Ovary (tissue), 9 donors: Measurements from ENCODE around the gene HERC3. TPM values are rescaled to one million over a fixed set of nuclear protein-coding genes. Genes with fewer than 3 reads are reported as not detected.

Experiments
- DNase-seq, 5 donors: peaks; one replicate each; pipeline ENCODE4 v3.0.0-alpha.2; 2019 to 2020
- H3K27ac ChIP-seq, 2 donors: fragments of 200-600 bp; one replicate each; pipeline versions ENCODE4 v1.5.1 to v1.8.0; 2019 to 2022
- H3K27me3 ChIP-seq: fragments of 200-600 bp; one replicate; pipeline ENCODE4 v1.8.0; 2022
- H3K36me3 ChIP-seq: fragments of 200-600 bp; sonication (generic); one replicate; pipeline ENCODE4 v1.5.1; 2019
- H3K4me1 ChIP-seq: one replicate; pipeline ENCODE4 v1.8.1; 2013; ENCODE audit warnings: mild to moderate bottlenecking, moderate library complexity; ENCODE audit not compliant: insufficient read depth
- H3K4me3 ChIP-seq: fragments of 200-600 bp; sonication (generic); one replicate; pipeline ENCODE4 v1.5.1; 2017
- H3K9me3 ChIP-seq, 2 donors: fragments of 200-600 bp in 1 of 2; sonication (generic) in 1 of 2; one replicate each; pipeline versions ENCODE4 v1.5.1 to v1.8.1; 2013 to 2019; ENCODE audit warnings: mild to moderate bottlenecking in 1 of 2, moderate library complexity in 1 of 2
- EP300 ChIP-seq: sonication (generic); formaldehyde crosslinking; IDR thresholded peaks from one replicate; pipeline ENCODE4 v1.6.1; 2017; ENCODE audit warnings: antibody characterized with exemption
- POLR2A ChIP-seq: fragments of 450-650 bp; IDR thresholded peaks from one replicate; pipeline ENCODE4 v1.6.1; 2017; ENCODE audit warnings: antibody characterized with exemption, mild to moderate bottlenecking, moderate library complexity
- WGBS, 3 donors: extraction: QIAGEN DNeasy Blood & Tissue Kit in 1 of 3; methylation state at CpG; one replicate each; pipeline versions ENCODE4 v1.1.5 to v1.1.7; 2013 to 2017; 5-methylcytosine and 5-hydroxymethylcytosine counted together
- intact Hi-C, 4 donors: fragments of 100-400 bp; cut with DNase I; formaldehyde crosslinking; loops; one replicate each; pipeline versions ENCODE4 v1.11.0 to v1.15.1; 2022 to 2023
- polyA plus RNA-seq, 2 donors: library from polyadenylated mRNA; stranded (reverse); fragments of 200-250 nt in 1 of 2; fragments of 350-450 nt in 1 of 2; fragmentation: Illumina TruSeq in 1 of 2; extraction: RNeasy Lipid Tissue Mini Kit (QIAGEN cat#74804) in 1 of 2; gene quantifications; one replicate each; pipeline ENCODE4 v1.2.3, GENCODE V29; 2013 to 2014
- total RNA-seq, 7 donors: library from RNA; depleted of rRNA in 2 of 7; stranded (reverse); fragments of >200 nt in 2 of 7; fragmentation: NEBNext Ultra II Directional in 3 of 7; extraction: Animal tissue kit (Norgen Biotek cat#: 25700) in 3 of 7; gene quantifications; one replicate each; pipeline versions ENCODE4 v1.1.0 to v1.2.4, GENCODE V29; 2016 to 2023
- TF ChIP-seq, protein P1 (sequence below), 3 donors: fragments of 450-650 bp in 2 of 3; fragments of 200-600 bp in 1 of 3; IDR thresholded peaks; one replicate each; pipeline versions ENCODE4 v1.5.1 to v1.8.0; 2016 to 2022; ENCODE audit warnings: antibody characterized with exemption in 3 of 3, mild to moderate bottlenecking in 1 of 3
- donor health status: DM: no; HTN: no; CAD: no; lungs with moderate emphysema.
- donor health status: DM: no; HTN: no; CAD: no.
- donor health status: Bipolar disorder and iron deficiency.
- donor health status: DM: yes; HTN: yes; CAD: no.
- donor health status: DM: no; HTN: no; CAD: no.
- donor health status: DM: yes; HTN: yes; CAD: no.

Gene HERC3
- total and polyA plus RNA-seq, 9 donors, result 10.3 to 30.9 (median 24.2) TPM

DNA sequence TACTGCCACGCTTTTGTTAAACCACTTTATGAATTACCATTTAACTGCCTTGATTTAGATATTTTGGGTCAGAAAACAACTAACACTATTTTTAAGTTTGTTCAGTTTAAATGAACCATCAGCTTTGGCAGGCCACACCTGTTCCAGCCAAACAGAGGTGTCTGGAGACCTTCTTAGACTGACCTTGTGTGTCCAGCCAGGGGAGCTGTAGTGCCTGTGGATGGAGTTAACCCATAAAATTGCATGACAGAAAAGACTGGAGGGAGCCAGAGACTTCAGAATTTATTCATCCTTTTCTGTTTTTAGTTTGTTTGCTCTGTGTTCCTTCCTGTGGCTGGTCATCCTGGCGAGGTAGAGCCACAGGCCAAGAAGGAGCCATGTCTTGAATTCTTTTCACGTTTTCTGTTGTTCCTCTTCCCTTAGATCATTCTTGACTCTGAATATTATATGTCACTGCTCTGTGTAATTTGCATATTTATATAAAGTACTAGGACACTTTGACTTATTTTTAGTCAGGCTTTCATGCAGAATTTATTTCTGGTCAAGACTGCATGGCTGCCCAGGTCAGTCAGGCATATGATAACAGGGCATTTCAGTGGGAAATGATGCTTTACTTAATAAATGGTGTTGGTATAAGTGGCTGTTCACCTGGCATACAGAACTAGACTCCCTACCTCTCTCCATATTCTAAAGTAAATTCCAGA, 26.7 kb downstream of the HERC3 start:
- no peak for DNase-seq
- Histone ChIP-seq H3K27me3 (no peaks in the 10 kb centered on the region), H3K4me3 (no peak overlapping the region), H3K27ac (no peak overlapping the region), H3K9me3 (no peaks in the 10 kb centered on the region), H3K36me3 (no peaks in the 10 kb centered on the region), H3K4me1 (no peaks in the 10 kb centered on the region)
- WGBS, 3 donors, result 85 to 93% (median 86%) methylated on average over 3 of the region's 3 CpGs
- intact Hi-C loops, result no loop called here
- TF ChIP-seq POLR2A, result no peak
- TF ChIP-seq EP300, result no peak
- TF ChIP-seq, protein P1, sequence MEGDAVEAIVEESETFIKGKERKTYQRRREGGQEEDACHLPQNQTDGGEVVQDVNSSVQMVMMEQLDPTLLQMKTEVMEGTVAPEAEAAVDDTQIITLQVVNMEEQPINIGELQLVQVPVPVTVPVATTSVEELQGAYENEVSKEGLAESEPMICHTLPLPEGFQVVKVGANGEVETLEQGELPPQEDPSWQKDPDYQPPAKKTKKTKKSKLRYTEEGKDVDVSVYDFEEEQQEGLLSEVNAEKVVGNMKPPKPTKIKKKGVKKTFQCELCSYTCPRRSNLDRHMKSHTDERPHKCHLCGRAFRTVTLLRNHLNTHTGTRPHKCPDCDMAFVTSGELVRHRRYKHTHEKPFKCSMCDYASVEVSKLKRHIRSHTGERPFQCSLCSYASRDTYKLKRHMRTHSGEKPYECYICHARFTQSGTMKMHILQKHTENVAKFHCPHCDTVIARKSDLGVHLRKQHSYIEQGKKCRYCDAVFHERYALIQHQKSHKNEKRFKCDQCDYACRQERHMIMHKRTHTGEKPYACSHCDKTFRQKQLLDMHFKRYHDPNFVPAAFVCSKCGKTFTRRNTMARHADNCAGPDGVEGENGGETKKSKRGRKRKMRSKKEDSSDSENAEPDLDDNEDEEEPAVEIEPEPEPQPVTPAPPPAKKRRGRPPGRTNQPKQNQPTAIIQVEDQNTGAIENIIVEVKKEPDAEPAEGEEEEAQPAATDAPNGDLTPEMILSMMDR (IDR thresholded peaks at IDR 0.05), result no peak

DNA sequence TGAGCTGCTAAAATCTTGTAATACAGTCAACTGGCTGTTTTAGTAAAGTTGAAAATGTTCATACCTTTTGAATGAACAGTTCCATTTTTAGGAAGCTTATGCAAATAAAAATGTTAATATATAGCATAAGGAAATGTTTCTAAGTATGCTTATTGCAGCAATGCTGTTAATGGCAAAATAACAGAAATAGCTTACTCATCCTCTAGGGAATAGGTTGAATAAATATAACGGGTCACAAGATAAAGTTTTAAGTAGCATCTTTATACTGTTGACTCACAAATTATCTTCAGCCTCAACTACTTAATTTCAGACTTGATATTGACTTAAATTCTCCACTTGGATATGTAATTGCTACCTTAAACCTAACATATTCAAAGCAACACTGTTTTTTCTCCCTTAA, 27.7 kb downstream of the HERC3 start:
- Histone ChIP-seq H3K36me3 (no peaks in the 10 kb centered on the region), H3K27ac (no peak overlapping the region), H3K4me1 (no peaks in the 10 kb centered on the region), H3K9me3 (no peaks in the 10 kb centered on the region), H3K27me3 (no peaks in the 10 kb centered on the region), H3K4me3 (no peak overlapping the region)
- intact Hi-C loops, result no loop called here
- DNase-seq, result no peak
- TF ChIP-seq POLR2A, result no peak
- no peak for TF ChIP-seq EP300
- TF ChIP-seq, protein P1 (IDR thresholded peaks at IDR 0.05), result no peak
- 41 to 53% (median 46%) methylated on average over 1 of the region's 1 CpG for WGBS, 3 donors

DNA sequence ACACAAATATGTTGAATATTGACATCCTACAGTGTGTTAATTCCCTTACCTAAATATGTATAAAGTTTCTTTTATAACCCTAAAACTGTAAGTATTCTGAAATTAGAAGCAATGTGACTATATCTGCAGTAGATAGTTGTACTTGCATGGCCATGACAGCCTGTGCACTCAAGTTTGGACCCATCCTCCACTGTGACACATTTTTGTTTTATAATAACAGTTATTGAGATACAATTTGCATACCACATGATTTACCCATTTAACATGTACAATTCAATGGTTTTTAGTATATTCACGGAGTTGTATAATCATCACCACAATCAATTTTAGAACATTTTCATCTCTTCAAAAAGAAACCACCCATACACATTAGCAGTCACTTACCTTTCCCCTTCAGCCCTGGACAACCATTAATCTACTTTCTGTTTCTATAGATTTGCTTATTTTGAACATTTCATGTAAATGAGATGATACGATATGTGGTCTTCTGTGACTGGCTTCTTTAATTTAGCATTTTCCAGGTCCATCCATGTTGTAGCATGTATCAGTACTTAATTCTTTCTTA, 29.6 kb downstream of the HERC3 start:
- TF ChIP-seq EP300, result no peak
- no peak for TF ChIP-seq POLR2A
- TF ChIP-seq, protein P1 (IDR thresholded peaks at IDR 0.05), result no peak
- no peaks in the 10 kb centered on the region for H3K27me3 ChIP-seq
- no peak overlapping the region for H3K27ac ChIP-seq
- H3K36me3 ChIP-seq, result no peaks in the 10 kb centered on the region
- H3K9me3 ChIP-seq, result no peaks in the 10 kb centered on the region
- 96 to 99% (median 97%) methylated on average over 2 of the region's 2 CpGs for WGBS, 3 donors
- H3K4me3 ChIP-seq, result no peak overlapping the region
- H3K4me1 ChIP-seq, result no peaks in the 10 kb centered on the region
- intact Hi-C loops, result no loop called here
- no peak for DNase-seq

DNA sequence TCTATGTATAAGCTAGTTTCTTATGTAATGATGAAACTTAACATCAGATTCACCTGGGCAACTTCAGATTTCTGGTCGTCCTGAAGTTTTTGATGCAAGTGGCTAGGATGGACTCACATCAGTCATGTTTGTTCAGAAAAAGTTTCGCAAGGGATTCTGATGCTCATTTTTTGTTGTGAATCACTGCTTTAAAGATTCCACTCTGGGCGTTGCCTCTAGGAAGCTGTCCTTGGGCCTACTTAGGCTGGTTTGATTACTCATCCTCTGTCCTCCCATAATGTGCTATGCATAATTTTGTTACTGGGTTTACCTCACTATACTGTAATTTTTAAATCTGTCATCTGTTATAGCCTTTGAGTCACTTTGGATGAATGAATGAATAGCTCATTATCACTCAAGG, 30.8 kb downstream of the HERC3 start:
- WGBS, 3 donors, result 86 to 92% (median 86%) methylated on average over 3 of the region's 3 CpGs
- DNase-seq, result no peak
- H3K27me3 ChIP-seq, result no peaks in the 10 kb centered on the region
- no peak overlapping the region for H3K4me3 ChIP-seq
- no peaks in the 10 kb centered on the region for H3K4me1 ChIP-seq
- no peaks in the 10 kb centered on the region for H3K36me3 ChIP-seq
- no peaks in the 10 kb centered on the region for H3K9me3 ChIP-seq
- TF ChIP-seq, protein P1 (IDR thresholded peaks at IDR 0.05), result no peak
- TF ChIP-seq POLR2A, result no peak
- no peak for TF ChIP-seq EP300
- intact Hi-C loops, result no loop called here
- H3K27ac ChIP-seq, result no peak overlapping the region
